NCI-H345 treated with DMSO at 0.1 percent for 48 hours (cell line): ENCODE data around the gene DNAJC7.

ENCODE experiments used
- DNase-seq: peaks from one replicate; lab custom pipeline; 2025; ENCODE audit not compliant: unreplicated experiment; lab: John Stamatoyannopoulos, UW

The DNAJC7 gene

GRCh38 chr17:42016941-42017865 is at the start of gene DNAJC7:
Gene DNAJC7 (minus strand): TSS chr17:42017439. CDS start chr17:42017416, 23 bp downstream.
- DNase-seq: peak; percentile 91

- DNase-seq: no peak
Observed at GRCh38 chr17:42065201-42065600, 48.0 kb upstream of the DNAJC7 start.

GRCh38 chr17:42062681-42063080 is 45.4 kb upstream of the DNAJC7 start:
- no peak for DNase-seq

- DNase-seq: no peak
Observed at GRCh38 chr17:42061646-42062487, 44.6 kb upstream of the DNAJC7 start.

GRCh38 chr17:42060231-42060630 is 43.0 kb upstream of the DNAJC7 start:
- DNase-seq: no peak

GRCh38 chr17:42059815-42060214 is 42.6 kb upstream of the DNAJC7 start:
- DNase-seq: no peak

GRCh38 chr17:42058063-42058462 is 40.8 kb upstream of the DNAJC7 start:
- DNase-seq: no peak

GRCh38 chr17:42056635-42057034 is 39.4 kb upstream of the DNAJC7 start:
- DNase-seq: no peak

- no peak for DNase-seq
Observed at GRCh38 chr17:42055496-42055895, 38.3 kb upstream of the DNAJC7 start.

- no peak for DNase-seq
Observed at GRCh38 chr17:42055027-42055426, 37.8 kb upstream of the DNAJC7 start.

- no peak for DNase-seq
Observed at GRCh38 chr17:42053731-42054500, 36.7 kb upstream of the DNAJC7 start.

- DNase-seq: no peak
Observed at GRCh38 chr17:42052346-42052877, 35.2 kb upstream of the DNAJC7 start.

- no peak for DNase-seq
Observed at GRCh38 chr17:42051645-42052044, 34.4 kb upstream of the DNAJC7 start.

GRCh38 chr17:42051013-42051400 is 33.8 kb upstream of the DNAJC7 start:
- DNase-seq: no peak

- peak; percentile 30 for DNase-seq
Observed at GRCh38 chr17:42050393-42051012, 33.3 kb upstream of the DNAJC7 start, which contains the start of gene C17orf113. Gene C17orf113 (minus strand): TSS chr17:42050601. CDS start chr17:42043376, 7,225 bp downstream.

- DNase-seq: no peak
Observed at GRCh38 chr17:42049834-42050392, 32.7 kb upstream of the DNAJC7 start.

- DNase-seq: no peak
Observed at GRCh38 chr17:42047343-42047742, 30.1 kb upstream of the DNAJC7 start.

GRCh38 chr17:42045719-42046118 is 28.5 kb upstream of the DNAJC7 start:
- no peak for DNase-seq

GRCh38 chr17:42042598-42043319 is 25.5 kb upstream of the DNAJC7 start:
- DNase-seq: no peak
